HG03108 (cell line): Measurements from ENCODE around the gene RPS6KA5.
"Not testable (repeated sequence)": the region's sequence is repeated elsewhere in the genome, so short reads cannot be mapped to it uniquely, and the experiment has no call there.

ENCODE experiments used
- ATAC-seq: cut with Tn5 transposase; IDR thresholded peaks from one replicate; pipeline ENCODE4 v1.9.1; 2021; ENCODE audit warnings: moderate library complexity; ENCODE audit not compliant: unreplicated experiment

Gene RPS6KA5

GRCh38 chr14:90883782-90884181 lies 176.7 kb downstream of the RPS6KA5 start:
- no peak for ATAC-seq

- ATAC-seq = no peak
These were observed 177.2 kb downstream of the RPS6KA5 start for GRCh38 chr14:90883197-90883596.

- no peak for ATAC-seq
These were observed 180.2 kb downstream of the RPS6KA5 start for GRCh38 chr14:90880282-90880681.

GRCh38 chr14:90874599-90874998 lies 185.8 kb downstream of the RPS6KA5 start:
- no peak for ATAC-seq

- ATAC-seq = no peak
These were observed 188.7 kb downstream of the RPS6KA5 start for GRCh38 chr14:90871605-90872233.

- ATAC-seq = no peak
These were observed 189.4 kb downstream of the RPS6KA5 start for GRCh38 chr14:90870950-90871604.

- ATAC-seq = no peak
These were observed 192.9 kb downstream of the RPS6KA5 start for GRCh38 chr14:90867501-90867900.

- ATAC-seq = no peak
These were observed 193.6 kb downstream of the RPS6KA5 start for GRCh38 chr14:90866833-90867232.

GRCh38 chr14:90864741-90865140 lies 195.7 kb downstream of the RPS6KA5 start:
- no peak for ATAC-seq

GRCh38 chr14:90858511-90858910 lies 201.9 kb downstream of the RPS6KA5 start:
- ATAC-seq = no peak

- ATAC-seq = no peak
These were observed 202.6 kb downstream of the RPS6KA5 start for GRCh38 chr14:90857866-90858265.

GRCh38 chr14:90856115-90856514 lies 204.3 kb downstream of the RPS6KA5 start:
- ATAC-seq = not testable (repeated sequence)

- no peak for ATAC-seq
These were observed 207.3 kb downstream of the RPS6KA5 start for GRCh38 chr14:90853116-90853515.

- no peak for ATAC-seq
These were observed 209.0 kb downstream of the RPS6KA5 start for GRCh38 chr14:90851327-90852036.

- no peak for ATAC-seq
These were observed 210.0 kb downstream of the RPS6KA5 start for GRCh38 chr14:90850487-90850886.

- no peak for ATAC-seq
These were observed 210.5 kb downstream of the RPS6KA5 start for GRCh38 chr14:90849787-90850444.

GRCh38 chr14:90848944-90849731 lies 211.3 kb downstream of the RPS6KA5 start:
- no peak for ATAC-seq

GRCh38 chr14:90846511-90846910 lies 213.9 kb downstream of the RPS6KA5 start:
- ATAC-seq = no peak

- ATAC-seq = no peak
These were observed 216.1 kb downstream of the RPS6KA5 start for GRCh38 chr14:90844321-90844720.

- ATAC-seq = no peak
These were observed 217.7 kb downstream of the RPS6KA5 start for GRCh38 chr14:90842726-90843125.

- not testable (repeated sequence) for ATAC-seq
These were observed 219.8 kb downstream of the RPS6KA5 start for GRCh38 chr14:90840667-90841066.
